Breast epithelium (tissue), 4 donors: Measurements from ENCODE around the gene DNAH3. TPM values are rescaled to one million over a fixed set of nuclear protein-coding genes. Genes with fewer than 3 reads are reported as not detected.
"Not testable (repeated sequence)": the region's sequence is repeated elsewhere in the genome, so short reads cannot be mapped to it uniquely, and the experiment has no call there.

Source experiments
- DNase-seq, 2 donors: peaks; one replicate each; pipeline ENCODE4 v3.0.0-alpha.2; 2019; ENCODE audit warnings: low spot score in 2 of 2
- H3K27ac ChIP-seq, 2 donors: fragments of 200-600 bp; sonication (generic) in 1 of 2; one replicate each; pipeline ENCODE4 v1.5.1; 2016 to 2019; ENCODE audit warnings: mild to moderate bottlenecking in 1 of 2
- H3K27me3 ChIP-seq, 2 donors: fragments of 200-600 bp; sonication (generic) in 1 of 2; one replicate each; pipeline versions ENCODE4 v1.5.1 to v1.6.0; 2017 to 2019; ENCODE audit warnings: control low read depth in 1 of 2, mild to moderate bottlenecking in 1 of 2
- H3K36me3 ChIP-seq: fragments of 200-600 bp; one replicate; pipeline ENCODE4 v1.5.1; 2019
- H3K4me1 ChIP-seq, 2 donors: fragments of 200-600 bp; sonication (generic); one replicate each; pipeline ENCODE4 v1.5.1; 2016 to 2019; ENCODE audit warnings: control low read depth in 1 of 2
- H3K4me3 ChIP-seq, 3 donors: fragments of 200-600 bp; sonication (generic); 1 replicate in 2 of 3; 2 replicates in 1 of 3; pipeline ENCODE4 v1.5.1; 2016 to 2019; ENCODE audit warnings: mild to moderate bottlenecking in 3 of 3, moderate library complexity in 2 of 3
- H3K9me3 ChIP-seq, 2 donors: fragments of 200-600 bp; sonication (generic) in 1 of 2; one replicate each; pipeline ENCODE4 v1.5.1; 2016 to 2019; ENCODE audit warnings: control low read depth in 1 of 2
- CTCF ChIP-seq, 3 donors: fragments of 450-650 bp; IDR thresholded peaks; one replicate each; pipeline ENCODE4 v1.5.1; 2016 to 2017; ENCODE audit warnings: antibody characterized with exemption in 3 of 3, mild to moderate bottlenecking in 3 of 3, moderate library complexity in 3 of 3
- POLR2A ChIP-seq: fragments of 450-650 bp; IDR thresholded peaks from one replicate; pipeline ENCODE4 v1.6.1; 2016; ENCODE audit warnings: antibody characterized with exemption, mild to moderate bottlenecking, moderate library complexity
- POLR2AphosphoS5 ChIP-seq, 3 donors: sonication (generic); formaldehyde crosslinking; IDR thresholded peaks; one replicate each; pipeline ENCODE4 v1.6.1; 2017; ENCODE audit warnings: antibody characterized with exemption in 3 of 3
- intact Hi-C: fragments of 100-400 bp; cut with DNase I; formaldehyde crosslinking; loops from one replicate; pipeline ENCODE4 v1.15.1; 2023; ENCODE audit warnings: low total_unique reads
- total RNA-seq, 3 donors: library from RNA; depleted of rRNA; stranded (reverse); fragments of >200 nt; gene quantifications; one replicate each; pipeline ENCODE4 v1.1.0, GENCODE V29; 2016

Gene DNAH3
- total RNA-seq, 3 donors from 2014 or later, result under 0.01 to 0.59 TPM; not detected in 1

- Histone ChIP-seq H3K4me1 (no peaks in the 10 kb centered on the region), H3K9me3 (no peaks in the 10 kb centered on the region), H3K4me3 (no peak overlapping the region), H3K36me3 (no peaks in the 10 kb centered on the region), H3K27me3 (no peaks in the 10 kb centered on the region), H3K27ac (no peak overlapping the region)
- TF ChIP-seq POLR2AphosphoS5 (IDR thresholded peaks at IDR 0.05) (no peak), POLR2A (no peak), CTCF (IDR thresholded peaks at IDR 0.05) (no peak)
- intact Hi-C loops, result no loop called here
- DNase-seq, result no peak
Measured at GRCh38 chr16:20949660-20950059, 201.0 kb downstream of the DNAH3 start.

GRCh38 chr16:20948444-20948843 is 202.2 kb downstream of the DNAH3 start:
- intact Hi-C loops, result no loop called here
- no peak overlapping the region for H3K27ac ChIP-seq
- no peak overlapping the region for H3K4me3 ChIP-seq
- TF ChIP-seq CTCF (IDR thresholded peaks at IDR 0.05) (no peak), POLR2AphosphoS5 (IDR thresholded peaks at IDR 0.05) (no peak), POLR2A (no peak)
- H3K9me3 ChIP-seq, result no peaks in the 10 kb centered on the region
- no peak for DNase-seq
- H3K36me3 ChIP-seq, result no peaks in the 10 kb centered on the region
- H3K27me3 ChIP-seq, result no peaks in the 10 kb centered on the region
- no peaks in the 10 kb centered on the region for H3K4me1 ChIP-seq

DNA sequence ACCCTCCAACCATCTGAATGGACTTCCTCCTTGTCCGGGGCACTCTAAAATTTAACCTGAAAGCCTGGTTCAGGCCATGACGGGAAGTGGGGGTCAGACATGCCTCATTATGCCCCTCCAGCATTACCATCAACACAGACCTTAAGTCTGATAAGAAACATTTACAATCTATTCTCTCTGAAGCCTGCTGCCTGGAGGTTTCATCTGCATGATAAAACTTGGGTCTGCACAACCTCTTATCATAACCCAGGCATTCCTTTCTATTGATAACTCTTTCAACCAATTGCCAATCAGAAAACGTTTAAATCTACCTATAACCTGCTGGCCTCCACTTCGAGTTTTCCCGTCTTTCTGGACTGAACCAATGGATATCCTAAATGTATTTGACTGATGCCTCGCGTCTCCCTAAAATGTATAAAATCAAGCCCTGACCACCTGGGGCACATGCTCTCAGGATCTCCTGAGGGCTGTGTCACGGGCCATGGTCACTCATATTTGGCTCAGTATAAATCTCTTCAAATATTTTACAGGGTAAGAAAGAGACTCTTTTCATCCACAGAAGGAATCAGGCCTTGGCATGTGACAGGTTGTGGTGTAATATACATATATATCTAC is 204.5 kb downstream of the DNAH3 start:
- no peak overlapping the region for H3K4me3 ChIP-seq
- H3K27ac ChIP-seq, result no peak overlapping the region
- DNase-seq, result no peak
- no peaks in the 10 kb centered on the region for H3K36me3 ChIP-seq
- intact Hi-C loops, result no loop called here
- H3K27me3 ChIP-seq, result no peaks in the 10 kb centered on the region
- H3K9me3 ChIP-seq, result no peaks in the 10 kb centered on the region
- no peaks in the 10 kb centered on the region for H3K4me1 ChIP-seq
- TF ChIP-seq CTCF (IDR thresholded peaks at IDR 0.05), result no peak
- TF ChIP-seq POLR2A, result no peak
- TF ChIP-seq POLR2AphosphoS5 (IDR thresholded peaks at IDR 0.05), result no peak

DNA sequence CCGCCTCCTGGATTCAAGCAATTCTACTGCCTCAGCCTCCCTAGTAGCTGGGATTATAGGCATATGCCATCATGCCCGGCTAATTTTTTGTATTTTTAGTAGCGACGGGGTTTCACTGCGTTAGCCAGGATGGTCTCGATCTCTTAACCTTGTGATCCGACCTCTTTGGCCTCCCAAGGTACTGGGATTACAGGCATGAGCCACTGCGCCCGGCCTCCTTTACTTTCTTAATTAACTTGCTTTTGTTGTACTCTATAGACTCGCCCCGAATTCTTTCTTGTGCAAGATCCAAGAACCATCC is 205.1 kb downstream of the DNAH3 start:
- intact Hi-C loops, H3K27me3 ChIP-seq, H3K27ac ChIP-seq, DNase-seq, H3K4me1 ChIP-seq, H3K9me3 ChIP-seq, H3K4me3 ChIP-seq, H3K36me3 ChIP-seq: not testable (repeated sequence)

- Histone ChIP-seq H3K4me1 (no peaks in the 10 kb centered on the region), H3K27ac (no peak overlapping the region), H3K9me3 (no peaks in the 10 kb centered on the region), H3K4me3 (no peak overlapping the region), H3K36me3 (no peaks in the 10 kb centered on the region), H3K27me3 (no peaks in the 10 kb centered on the region)
- TF ChIP-seq POLR2AphosphoS5 (IDR thresholded peaks at IDR 0.05) (no peak), POLR2A (no peak), CTCF (IDR thresholded peaks at IDR 0.05) (no peak)
- intact Hi-C loops, result no loop called here
- no peak for DNase-seq
Measured at GRCh38 chr16:20944861-20945574, 205.6 kb downstream of the DNAH3 start.
